ENCODE data around the gene CADPS2. TPM values are rescaled to one million over a fixed set of nuclear protein-coding genes. Genes with fewer than 3 reads are reported as not detected.

CADPS2 gene
- total and polyA plus RNA-seq, 2 of the 4 experiments (the other 2 are of a cell fraction): 0.10 to 0.54 TPM

DNA sequence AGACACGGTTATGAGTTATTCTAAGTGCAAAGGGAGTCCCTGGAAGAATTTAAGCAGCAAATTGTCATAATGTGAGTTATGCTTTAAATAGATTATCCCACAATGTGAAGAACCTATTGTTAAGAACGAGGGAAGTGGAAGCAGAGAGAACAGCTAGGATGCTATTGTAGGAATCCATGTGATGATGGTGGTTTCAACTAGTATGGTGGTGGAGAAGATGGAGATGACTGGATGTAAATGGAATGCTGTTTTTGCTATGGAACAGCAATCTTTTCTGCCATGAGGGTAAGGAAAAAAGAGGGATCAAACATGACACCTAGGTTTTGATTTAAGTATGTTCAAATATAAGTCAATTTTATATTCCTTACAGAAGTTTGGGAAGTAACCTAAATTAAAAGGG, 378.7 kb downstream of the CADPS2 start:
- Histone ChIP-seq H2BK120ac (ENCODE audit: low read depth, low read length) (no peak overlapping the region), H3K79me1 (ENCODE audit: low read depth in 1 of 2, low read length in 2 of 2) (no peaks in the 10 kb centered on the region), H3K23ac (ENCODE audit: low read depth, low read length) (no peak overlapping the region), H2BK20ac (ENCODE audit: low read depth, low read length) (no peak overlapping the region), H2BK15ac (ENCODE audit: low read depth, low read length) (no peak overlapping the region), H3K4me3 (ENCODE audit: insufficient read depth, low read depth, low read length) (no peak overlapping the region), H4K5ac (ENCODE audit: low read depth, low read length) (no peak overlapping the region), H2AK5ac (ENCODE audit: low read depth, low read length) (no peak overlapping the region), H4K20me1 (ENCODE audit: insufficient read depth, low read length) (no peaks in the 10 kb centered on the region), H3K4me2 (ENCODE audit: low read depth, low read length) (no peak overlapping the region), H3K27me3 (ENCODE audit: control insufficient read depth, insufficient read depth, low read length) (no peaks in the 10 kb centered on the region), H2BK5ac (ENCODE audit: low read depth, low read length, poor library complexity, severe bottlenecking) (no peak overlapping the region), H2AK9ac (replicated peaks; ENCODE audit: low read depth, low read length, poor library complexity) (no peak overlapping the region), H3K4ac (ENCODE audit: low read depth, low read length) (no peak overlapping the region), H4K8ac (ENCODE audit: low read depth in 2 of 2, low read length in 2 of 2) (no peak overlapping the region), H3K18ac (ENCODE audit: low read depth, low read length) (no peak overlapping the region), H3K14ac (replicated peaks; ENCODE audit: low read depth, low read length) (no peak overlapping the region), H3K9me3 (ENCODE audit: control insufficient read depth, insufficient read depth, low read length) (no peaks in the 10 kb centered on the region), H3K56ac (ENCODE audit: extremely low read depth, insufficient read depth, low read length) (no peak overlapping the region), H2AFZ (replicated peaks; ENCODE audit: low read length, poor library complexity) (no peak overlapping the region), H4K91ac (ENCODE audit: insufficient read depth, low read depth, low read length) (no peak overlapping the region), H3K36me3 (ENCODE audit: control insufficient read depth, insufficient read depth, low read length) (no peaks in the 10 kb centered on the region), H3K4me1 (ENCODE audit: control insufficient read depth, insufficient read depth, low read length) (no peaks in the 10 kb centered on the region), H3K9ac (ENCODE audit: low read depth, low read length) (no peak overlapping the region), H3K27ac (ENCODE audit: insufficient read depth, low read length) (no peak overlapping the region), H3K9me1 (ENCODE audit: insufficient read depth, low read length) (no peaks in the 10 kb centered on the region)
- intact Hi-C loops (cut with micrococcal nuclease) (no loop called here), in situ Hi-C loops (cut with MboI; ENCODE audit: low sequenced_read_pairs) (no loop called here), dilution Hi-C loops (cut with HindIII; ENCODE audit: low sequenced_read_pairs, unreplicated experiment) (no loop called here)
- TF ChIP-seq CHD1 (IDR thresholded peaks at IDR 0.05; ENCODE audit: low read depth, low read length) (no peak), USF2 (IDR thresholded peaks at IDR 0.05; ENCODE audit: low read depth, low read length) (no peak), RAD21 (IDR thresholded peaks at IDR 0.05; ENCODE audit: low read length) (no peak), BHLHE40 (IDR thresholded peaks at IDR 0.05; ENCODE audit: low read depth, low read length) (no peak), FOS (IDR thresholded peaks at IDR 0.05; ENCODE audit: low read depth, low read length) (no peak), POLR2A (IDR thresholded peaks at IDR 0.05; ENCODE audit: low read depth, low read length) (no peak), NFE2L2 (IDR thresholded peaks at IDR 0.05; ENCODE audit: low read depth, low read length) (no peak), CEBPB (IDR thresholded peaks at IDR 0.05; ENCODE audit: low read depth, low read length) (no peak), MAFK (IDR thresholded peaks at IDR 0.05; ENCODE audit: low read depth, low read length) (no peak), MAZ (IDR thresholded peaks at IDR 0.05; ENCODE audit: borderline replicate concordance, low read depth, low read length) (no peak), RFX5 (IDR thresholded peaks at IDR 0.05; ENCODE audit: low read depth, low read length) (no peak)
- BruUV-seq (replicated peaks): no TSS peak
- no peak for DNase-seq
- ChIA-PET POLR2A (ENCODE audit: unreplicated experiment) (no interaction called here), CTCF (interaction anchor here (0.6 kb wide), 1 partner anchor 22 kb away, joined by 3 read pairs; no protein-coding TSS in a partner anchor)
- no CpG with 5 or more reads among the region's 2 CpGs for WGBS, 2 experiments (ENCODE audit: extremely low coverage in 2 of 2, insufficient read length in 1 of 2)
- ATAC-seq (ENCODE audit: low read depth): no peak
